LNCaP clone FGC (cell line): Measurements from ENCODE around the gene ERFE.

Experiments
- DNase-seq: peaks from one replicate; pipeline ENCODE4 v3.0.0-alpha.2; 2011; ENCODE audit warnings: low read depth
- H3K4me3 ChIP-seq: 2 replicates; pipeline ENCODE4 v1.5.1; 2011; ENCODE audit warnings: mild to moderate bottlenecking, low read depth, low read length, control low read depth
- TF ChIP-seq, protein P1 (sequence below): IDR thresholded peaks from 2 replicates; pipeline ENCODE4 v1.5.1; 2012; ENCODE audit warnings: mild to moderate bottlenecking; ENCODE audit not compliant: control insufficient read depth, insufficient read depth; ENCODE audit errors: extremely low read depth

The ERFE gene

DNA sequence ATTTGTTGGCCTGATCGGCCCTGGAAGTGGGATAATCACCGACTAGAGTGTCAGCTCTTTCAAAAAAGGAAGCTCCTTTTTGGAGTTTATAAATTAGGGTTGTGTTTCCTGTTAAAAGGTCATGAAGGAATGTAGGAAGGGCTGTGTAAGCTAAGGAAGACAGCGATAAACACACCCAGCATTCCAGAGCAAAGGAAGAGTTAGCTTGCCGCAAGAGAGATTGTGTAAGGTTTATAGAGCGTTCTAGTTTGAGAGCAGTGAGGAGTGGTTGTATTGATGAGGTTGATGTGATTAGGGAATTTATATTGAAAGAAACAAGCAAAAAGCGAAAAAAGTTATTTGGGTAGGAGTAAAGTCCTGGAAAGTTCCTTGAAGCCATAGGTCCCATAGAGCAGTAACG is 48.2 kb downstream of the ERFE start:
- TF ChIP-seq, protein P1, sequence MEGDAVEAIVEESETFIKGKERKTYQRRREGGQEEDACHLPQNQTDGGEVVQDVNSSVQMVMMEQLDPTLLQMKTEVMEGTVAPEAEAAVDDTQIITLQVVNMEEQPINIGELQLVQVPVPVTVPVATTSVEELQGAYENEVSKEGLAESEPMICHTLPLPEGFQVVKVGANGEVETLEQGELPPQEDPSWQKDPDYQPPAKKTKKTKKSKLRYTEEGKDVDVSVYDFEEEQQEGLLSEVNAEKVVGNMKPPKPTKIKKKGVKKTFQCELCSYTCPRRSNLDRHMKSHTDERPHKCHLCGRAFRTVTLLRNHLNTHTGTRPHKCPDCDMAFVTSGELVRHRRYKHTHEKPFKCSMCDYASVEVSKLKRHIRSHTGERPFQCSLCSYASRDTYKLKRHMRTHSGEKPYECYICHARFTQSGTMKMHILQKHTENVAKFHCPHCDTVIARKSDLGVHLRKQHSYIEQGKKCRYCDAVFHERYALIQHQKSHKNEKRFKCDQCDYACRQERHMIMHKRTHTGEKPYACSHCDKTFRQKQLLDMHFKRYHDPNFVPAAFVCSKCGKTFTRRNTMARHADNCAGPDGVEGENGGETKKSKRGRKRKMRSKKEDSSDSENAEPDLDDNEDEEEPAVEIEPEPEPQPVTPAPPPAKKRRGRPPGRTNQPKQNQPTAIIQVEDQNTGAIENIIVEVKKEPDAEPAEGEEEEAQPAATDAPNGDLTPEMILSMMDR = no peak
- no peak overlapping the region for H3K4me3 ChIP-seq
- DNase-seq = no peak

DNA sequence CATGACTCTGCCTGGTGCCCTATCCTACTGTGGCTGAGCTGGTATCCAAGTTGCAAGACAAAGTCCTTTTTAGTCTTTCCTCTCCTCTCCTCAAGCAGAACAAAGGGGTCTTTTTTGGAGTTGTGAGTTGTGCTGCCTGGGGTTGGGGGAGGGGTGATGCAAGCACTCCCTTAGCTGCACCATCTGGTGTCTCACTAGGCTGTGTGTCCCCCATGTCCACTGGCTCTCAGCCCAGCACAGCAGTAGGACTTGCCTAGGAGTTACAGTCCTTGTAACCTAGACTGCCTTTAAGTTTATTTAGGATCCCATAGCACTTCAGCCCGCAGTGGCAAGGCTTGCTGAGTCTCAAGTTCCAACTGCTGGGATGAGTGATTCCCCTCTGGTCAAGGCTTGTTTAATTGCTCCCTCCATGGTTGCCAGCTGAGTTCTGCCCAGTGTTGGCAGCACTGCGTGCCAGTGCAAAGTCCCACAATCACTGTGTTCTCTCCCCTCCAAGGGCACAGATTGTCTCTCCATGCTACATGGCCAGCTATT is 57.9 kb downstream of the ERFE start:
- TF ChIP-seq, protein P1 = no peak
- H3K4me3 ChIP-seq = no peak overlapping the region
- DNase-seq = no peak
